Regular cardiac myocyte (primary cell): ENCODE measurements around the gene PLPP3. TPM values are rescaled to one million over a fixed set of nuclear protein-coding genes. Genes with fewer than 3 reads are reported as not detected.

Experiments used
- total RNA-seq: library from RNA; depleted of rRNA; stranded (reverse); fragments of >200 nt; gene quantifications from 2 replicates; pipeline ENCODE4 v1.2.3, GENCODE V29; 2014

The PLPP3 gene
- 72.3 and 110 TPM in 2 replicates for total RNA-seq

GRCh38 chr1:56578963-56579875 is at the start of gene PLPP3:
PLPP3 (minus strand) TSS chr1:56579563; CDS start chr1:56579016, 547 bp downstream.

Other genes starting within 250 kb of the PLPP3 start
- 5.2 and 6.8 TPM in 2 replicates for gene PRKAA2, start 65.8 kb upstream of the PLPP3 start, total RNA-seq
- not detected in 2 replicates for gene FYB2, start 239.8 kb upstream of the PLPP3 start, total RNA-seq